ENCODE results near the gene COPB2. TPM values are rescaled to one million over a fixed set of nuclear protein-coding genes. Genes with fewer than 3 reads are reported as not detected.

COPB2 gene
- total and polyA plus RNA-seq, 2 of the 8 experiments (the other 6 are each of a cell fraction or from before 2014, with no cell fraction given), result 40.3 to 119 TPM

GRCh38 chr3:139414608-139415224 is 25.3 kb upstream of the COPB2 start (continued):
- TF ChIP-seq CHD7 (IDR thresholded peaks at IDR 0.05; ENCODE audit: insufficient replicate concordance, low read length) (no peak), POLR2AphosphoS5 (IDR thresholded peaks at IDR 0.05; ENCODE audit: low read depth, low read length) (no peak), ASH2L (IDR thresholded peaks at IDR 0.05; ENCODE audit: low read length) (no peak), SIRT6 (IDR thresholded peaks at IDR 0.05; ENCODE audit: low read length) (no peak), CHD1 (IDR thresholded peaks at IDR 0.05; ENCODE audit: low read depth, low read length) (no peak), RAD21 (IDR thresholded peaks at IDR 0.05 in 1 of 2, conservative IDR thresholded peaks at IDR 0.05 in 1 of 2; ENCODE audit: low read depth in 2 of 2, low read length in 2 of 2) (no peak), EZH2 (IDR thresholded peaks at IDR 0.05; ENCODE audit: low read depth, low read length, severe bottlenecking) (no peak)

All from H1 (cell line).